Tibial nerve (tissue), 3 donors: ENCODE measurements around the gene SAG.

ENCODE experiments used
- POLR2A ChIP-seq, 2 donors: fragments of 450-650 bp; IDR thresholded peaks; one replicate each; pipeline ENCODE4 v1.6.1; 2017; ENCODE audit warnings: antibody characterized with exemption in 2 of 2, mild to moderate bottlenecking in 2 of 2, moderate library complexity in 2 of 2
- TF ChIP-seq, protein P1 (sequence below), 5 experiments: fragments of 200-600 bp in 3 of 5; fragments of 450-650 bp in 2 of 5; sonication (generic) in 3 of 5; IDR thresholded peaks; one replicate each; pipeline ENCODE4 v1.5.1; 2016 to 2019; ENCODE audit warnings: antibody characterized with exemption in 5 of 5, mild to moderate bottlenecking in 3 of 5, moderate library complexity in 2 of 5

DNA sequence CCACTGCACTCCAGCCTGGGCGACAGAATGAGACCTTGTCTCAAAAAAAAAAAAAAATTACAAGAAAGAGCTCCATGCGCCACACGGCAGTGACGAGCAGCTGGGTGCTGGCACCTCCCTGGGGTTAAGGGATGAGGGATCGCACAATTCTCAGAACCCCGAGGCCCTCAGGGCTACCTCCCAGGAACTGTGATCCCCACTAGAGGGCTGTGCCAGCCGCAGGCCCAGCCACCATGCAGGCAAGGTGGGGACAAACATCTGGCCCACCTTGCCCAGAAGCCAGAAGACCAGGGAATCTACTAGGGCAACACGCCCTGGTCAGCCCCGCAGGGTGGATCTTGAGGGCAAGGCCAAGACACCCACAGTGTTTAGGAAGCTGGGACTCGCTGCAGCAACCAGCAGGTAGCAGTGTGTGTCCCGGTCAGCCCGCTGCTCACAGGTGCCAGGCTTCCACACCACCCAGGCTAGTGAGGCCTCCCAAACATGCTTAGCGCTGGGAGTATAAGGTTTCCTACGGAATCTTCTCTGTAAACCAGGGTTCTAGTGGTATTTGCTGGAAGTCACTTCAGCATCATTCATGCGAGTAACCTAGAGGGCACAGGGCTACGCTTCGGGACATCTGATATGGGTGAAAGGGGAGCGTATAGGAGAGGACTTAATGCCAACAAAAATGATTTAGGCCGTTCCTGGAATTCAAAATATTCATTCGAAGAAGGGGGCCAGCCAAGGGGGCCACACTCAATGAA is 6.7 kb downstream of the SAG start:
- no peak for TF ChIP-seq POLR2A (IDR thresholded peaks at IDR 0.05)
- TF ChIP-seq, protein P1, sequence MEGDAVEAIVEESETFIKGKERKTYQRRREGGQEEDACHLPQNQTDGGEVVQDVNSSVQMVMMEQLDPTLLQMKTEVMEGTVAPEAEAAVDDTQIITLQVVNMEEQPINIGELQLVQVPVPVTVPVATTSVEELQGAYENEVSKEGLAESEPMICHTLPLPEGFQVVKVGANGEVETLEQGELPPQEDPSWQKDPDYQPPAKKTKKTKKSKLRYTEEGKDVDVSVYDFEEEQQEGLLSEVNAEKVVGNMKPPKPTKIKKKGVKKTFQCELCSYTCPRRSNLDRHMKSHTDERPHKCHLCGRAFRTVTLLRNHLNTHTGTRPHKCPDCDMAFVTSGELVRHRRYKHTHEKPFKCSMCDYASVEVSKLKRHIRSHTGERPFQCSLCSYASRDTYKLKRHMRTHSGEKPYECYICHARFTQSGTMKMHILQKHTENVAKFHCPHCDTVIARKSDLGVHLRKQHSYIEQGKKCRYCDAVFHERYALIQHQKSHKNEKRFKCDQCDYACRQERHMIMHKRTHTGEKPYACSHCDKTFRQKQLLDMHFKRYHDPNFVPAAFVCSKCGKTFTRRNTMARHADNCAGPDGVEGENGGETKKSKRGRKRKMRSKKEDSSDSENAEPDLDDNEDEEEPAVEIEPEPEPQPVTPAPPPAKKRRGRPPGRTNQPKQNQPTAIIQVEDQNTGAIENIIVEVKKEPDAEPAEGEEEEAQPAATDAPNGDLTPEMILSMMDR (IDR thresholded peaks at IDR 0.05) = no peak
